ENCODE measurements around the gene IL1RAPL1. TPM values are rescaled to one million over a fixed set of nuclear protein-coding genes. Genes with fewer than 3 reads are reported as not detected.

The IL1RAPL1 gene
- total RNA-seq, 1 experiment from 2014 or later = not detected

DNA sequence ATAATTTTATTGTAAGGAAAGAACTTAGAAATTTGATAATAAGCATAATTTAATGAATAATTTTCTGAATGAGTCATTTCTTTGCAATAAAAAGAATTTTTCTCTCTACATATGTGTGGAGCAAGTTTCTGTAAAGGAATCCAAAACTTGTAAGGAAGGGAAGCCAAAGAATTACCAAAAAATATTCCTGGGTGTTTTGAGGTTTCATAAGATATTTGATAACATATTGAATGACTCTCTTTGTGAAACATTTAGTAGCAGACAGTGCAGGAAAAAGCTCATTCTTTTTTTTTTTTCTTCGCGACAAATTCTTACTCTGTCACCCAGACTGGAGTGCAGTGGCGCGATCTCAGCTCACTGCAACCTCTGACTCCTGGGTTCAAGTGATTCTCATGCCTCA lies 1159.1 kb downstream of the IL1RAPL1 start:
- CTCF ChIA-PET = no interaction called here
- Mint-ChIP-seq H3K36me3 (ENCODE audit: insufficient read depth, unreplicated experiment) (no peaks in the 10 kb centered on the region), H3K4me3 (ENCODE audit: low read depth, unreplicated experiment) (no peak overlapping the region), H3K4me1 (ENCODE audit: low read depth, unreplicated experiment) (no peaks in the 10 kb centered on the region), H3K27ac (ENCODE audit: unreplicated experiment) (no peak overlapping the region), H3K9me3 (ENCODE audit: low read depth, unreplicated experiment) (peaks cover 2% of the 10 kb centered on the region), H3K27me3 (ENCODE audit: unreplicated experiment) (no peaks in the 10 kb centered on the region)
- intact Hi-C loops (cut with micrococcal nuclease; ENCODE audit: unreplicated experiment) = no loop called here
- DNase-seq = no peak
- TF ChIP-seq, protein P1, sequence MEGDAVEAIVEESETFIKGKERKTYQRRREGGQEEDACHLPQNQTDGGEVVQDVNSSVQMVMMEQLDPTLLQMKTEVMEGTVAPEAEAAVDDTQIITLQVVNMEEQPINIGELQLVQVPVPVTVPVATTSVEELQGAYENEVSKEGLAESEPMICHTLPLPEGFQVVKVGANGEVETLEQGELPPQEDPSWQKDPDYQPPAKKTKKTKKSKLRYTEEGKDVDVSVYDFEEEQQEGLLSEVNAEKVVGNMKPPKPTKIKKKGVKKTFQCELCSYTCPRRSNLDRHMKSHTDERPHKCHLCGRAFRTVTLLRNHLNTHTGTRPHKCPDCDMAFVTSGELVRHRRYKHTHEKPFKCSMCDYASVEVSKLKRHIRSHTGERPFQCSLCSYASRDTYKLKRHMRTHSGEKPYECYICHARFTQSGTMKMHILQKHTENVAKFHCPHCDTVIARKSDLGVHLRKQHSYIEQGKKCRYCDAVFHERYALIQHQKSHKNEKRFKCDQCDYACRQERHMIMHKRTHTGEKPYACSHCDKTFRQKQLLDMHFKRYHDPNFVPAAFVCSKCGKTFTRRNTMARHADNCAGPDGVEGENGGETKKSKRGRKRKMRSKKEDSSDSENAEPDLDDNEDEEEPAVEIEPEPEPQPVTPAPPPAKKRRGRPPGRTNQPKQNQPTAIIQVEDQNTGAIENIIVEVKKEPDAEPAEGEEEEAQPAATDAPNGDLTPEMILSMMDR (IDR thresholded peaks at IDR 0.05; ENCODE audit: unreplicated experiment) = no peak
- no TSS peak for BruUV-seq (replicated peaks)

DNA sequence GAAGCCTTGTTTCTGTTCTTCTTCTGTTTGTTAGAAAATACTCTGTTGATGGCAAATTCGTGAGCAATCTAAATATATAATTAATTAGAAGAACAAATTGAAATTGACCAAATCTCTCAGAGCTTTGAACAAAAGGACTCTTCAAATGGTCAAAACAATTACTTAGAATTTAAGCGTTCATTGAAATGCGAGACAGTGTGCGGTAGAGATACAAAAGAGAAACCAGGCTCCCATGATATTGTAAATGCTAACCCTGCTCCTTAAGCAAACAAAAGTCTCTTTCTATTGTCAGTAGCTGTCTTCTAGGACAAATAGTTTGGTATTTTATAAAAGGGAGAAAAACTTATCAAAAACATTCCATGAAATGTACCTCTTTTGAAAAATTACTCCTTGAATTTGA lies 1174.8 kb downstream of the IL1RAPL1 start:
- no peak for DNase-seq
- intact Hi-C loops (cut with micrococcal nuclease; ENCODE audit: unreplicated experiment) = no loop called here
- Mint-ChIP-seq H3K27ac (ENCODE audit: unreplicated experiment) (no peak overlapping the region), H3K4me1 (ENCODE audit: low read depth, unreplicated experiment) (no peaks in the 10 kb centered on the region), H3K36me3 (ENCODE audit: insufficient read depth, unreplicated experiment) (no peaks in the 10 kb centered on the region), H3K4me3 (ENCODE audit: low read depth, unreplicated experiment) (no peak overlapping the region), H3K9me3 (ENCODE audit: low read depth, unreplicated experiment) (no peaks in the 10 kb centered on the region), H3K27me3 (ENCODE audit: unreplicated experiment) (no peaks in the 10 kb centered on the region)
- CTCF ChIA-PET = no interaction called here
- TF ChIP-seq, protein P1 (IDR thresholded peaks at IDR 0.05; ENCODE audit: unreplicated experiment) = no peak
- BruUV-seq (replicated peaks) = no TSS peak

DNA sequence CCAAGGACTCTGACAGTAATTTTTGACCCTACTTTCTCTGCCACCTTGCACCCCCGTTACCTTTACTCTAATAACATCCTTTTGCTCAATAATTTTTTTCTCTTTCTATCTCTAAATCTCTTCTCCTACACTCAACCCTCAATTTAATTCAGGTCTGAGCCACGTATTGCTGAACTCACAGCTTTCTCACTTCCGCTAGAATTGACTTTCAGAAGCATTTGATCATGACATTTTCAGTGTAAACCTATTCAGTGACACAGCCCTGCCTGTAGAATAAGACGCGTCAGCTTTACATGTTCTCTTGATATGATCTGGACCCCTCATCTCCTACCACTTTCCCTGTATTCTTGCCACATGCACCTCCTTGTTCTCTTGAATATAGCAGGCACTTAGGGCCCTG lies 1188.6 kb downstream of the IL1RAPL1 start:
- no peak overlapping the region for H3K27ac Mint-ChIP-seq (ENCODE audit: unreplicated experiment)
- no peak overlapping the region for H3K4me3 Mint-ChIP-seq (ENCODE audit: low read depth, unreplicated experiment)
- H3K36me3 Mint-ChIP-seq (ENCODE audit: insufficient read depth, unreplicated experiment) = no peaks in the 10 kb centered on the region
- H3K4me1 Mint-ChIP-seq (ENCODE audit: low read depth, unreplicated experiment) = no peaks in the 10 kb centered on the region
- CTCF ChIA-PET = no interaction called here
- H3K27me3 Mint-ChIP-seq (ENCODE audit: unreplicated experiment) = no peaks in the 10 kb centered on the region
- no TSS peak for BruUV-seq (replicated peaks)
- DNase-seq = no peak
- intact Hi-C loops (cut with micrococcal nuclease; ENCODE audit: unreplicated experiment) = no loop called here
- TF ChIP-seq, protein P1 (IDR thresholded peaks at IDR 0.05; ENCODE audit: unreplicated experiment) = no peak
- no peaks in the 10 kb centered on the region for H3K9me3 Mint-ChIP-seq (ENCODE audit: low read depth, unreplicated experiment)

DNA sequence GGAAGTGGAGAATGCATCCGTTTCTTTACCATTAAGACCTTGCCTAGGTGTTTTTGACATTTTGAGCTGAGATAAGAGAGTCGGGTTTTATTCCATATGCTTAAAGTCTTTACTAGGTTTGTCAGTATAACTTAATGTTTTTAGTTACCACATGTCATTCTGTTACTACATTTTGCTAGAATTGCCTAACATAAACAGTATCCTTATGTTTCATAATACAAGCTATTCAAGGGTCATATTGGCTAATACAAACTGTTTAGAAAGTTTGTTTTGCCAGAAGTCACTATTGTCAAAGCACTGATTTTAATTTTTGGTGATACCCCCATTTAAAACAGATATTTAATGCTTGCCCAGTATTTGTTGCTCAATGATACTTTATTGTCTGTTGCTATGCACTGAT lies 1200.4 kb downstream of the IL1RAPL1 start:
- Mint-ChIP-seq H3K4me1 (ENCODE audit: low read depth, unreplicated experiment) (no peaks in the 10 kb centered on the region), H3K27ac (ENCODE audit: unreplicated experiment) (no peak overlapping the region), H3K36me3 (ENCODE audit: insufficient read depth, unreplicated experiment) (no peaks in the 10 kb centered on the region), H3K9me3 (ENCODE audit: low read depth, unreplicated experiment) (peaks cover 3% of the 10 kb centered on the region), H3K27me3 (ENCODE audit: unreplicated experiment) (no peaks in the 10 kb centered on the region), H3K4me3 (ENCODE audit: low read depth, unreplicated experiment) (no peak overlapping the region)
- no peak for DNase-seq
- BruUV-seq (replicated peaks) = no TSS peak
- CTCF ChIA-PET = no interaction called here
- TF ChIP-seq, protein P1 (IDR thresholded peaks at IDR 0.05; ENCODE audit: unreplicated experiment) = no peak
- intact Hi-C loops (cut with micrococcal nuclease; ENCODE audit: unreplicated experiment) = no loop called here
